Smooth muscle cell (in vitro differentiated cells): ENCODE results near the gene ITPRIPL1. TPM values are rescaled to one million over a fixed set of nuclear protein-coding genes. Genes with fewer than 3 reads are reported as not detected.

ENCODE experiments used
- DNase-seq: peaks from one replicate; lab custom pipeline; 2025; ENCODE audit not compliant: unreplicated experiment; lab: John Stamatoyannopoulos, UW
- H2AFZ ChIP-seq: fragments of 200-600 bp; sonication (generic); 2 replicates; pipeline ENCODE4 v1.6.0; 2016; ENCODE audit warnings: antibody characterized with exemption, low read depth, mild to moderate bottlenecking
- H3F3A ChIP-seq: fragments of 200-600 bp; sonication (generic); 2 replicates; pipeline ENCODE4 v1.6.0; 2017; ENCODE audit warnings: antibody characterized with exemption, low read depth
- H3K27ac ChIP-seq: fragments of 200-600 bp; sonication (generic); 2 replicates; pipeline ENCODE4 v1.5.1; 2016; ENCODE audit warnings: low read depth, mild to moderate bottlenecking
- H3K27me3 ChIP-seq: fragments of 200-600 bp; sonication (generic); 2 replicates; pipeline ENCODE4 v1.6.1; 2016; ENCODE audit warnings: low read depth, mild to moderate bottlenecking
- H3K36me3 ChIP-seq: fragments of 200-600 bp; sonication (generic); 2 replicates; pipeline ENCODE4 v1.5.1; 2016; ENCODE audit warnings: low read depth
- H3K4me1 ChIP-seq: fragments of 200-600 bp; sonication (generic); 2 replicates; pipeline ENCODE4 v1.5.1; 2016; ENCODE audit warnings: low read depth
- H3K4me2 ChIP-seq: fragments of 200-600 bp; sonication (generic); 2 replicates; pipeline ENCODE4 v1.6.0; 2016; ENCODE audit warnings: mild to moderate bottlenecking
- H3K4me3 ChIP-seq: fragments of 200-600 bp; sonication (generic); 2 replicates; pipeline ENCODE4 v1.5.1; 2016; ENCODE audit warnings: mild to moderate bottlenecking
- H3K79me2 ChIP-seq: fragments of 200-600 bp; sonication (generic); 2 replicates; pipeline ENCODE4 v1.6.0; 2016; ENCODE audit warnings: low read depth, mild to moderate bottlenecking
- H3K9ac ChIP-seq: fragments of 200-600 bp; sonication (generic); 2 replicates; pipeline ENCODE4 v1.6.0; 2016; ENCODE audit warnings: low read depth
- H3K9me3 ChIP-seq: fragments of 200-600 bp; sonication (generic); replicated peaks from 2 replicates; pipeline ENCODE4 v1.5.1; 2016; ENCODE audit warnings: low read depth
- H4K20me1 ChIP-seq: fragments of 200-600 bp; sonication (generic); 2 replicates; pipeline ENCODE4 v1.6.0; 2016; ENCODE audit warnings: low read depth
- CTCF ChIP-seq: fragments of 200-600 bp; sonication (generic); IDR thresholded peaks from 2 replicates; pipeline ENCODE4 v1.5.1; 2017; ENCODE audit warnings: borderline replicate concordance, mild to moderate bottlenecking, antibody characterized with exemption; ENCODE audit not compliant: insufficient read depth, poor library complexity, severe bottlenecking
- WGBS: methylation state at CpG from one replicate; pipeline ENCODE4 v1.1.7; 2016; ENCODE audit warnings: low lambda C conversion rate; 5-methylcytosine and 5-hydroxymethylcytosine counted together
- polyA plus RNA-seq: library from polyadenylated mRNA; unstranded; fragments of >200 nt; fragmentation: Nextera tagmentation; extraction: Ambion mirVana; gene quantifications from 2 replicates; pipeline ENCODE4 v1.2.1, GENCODE V29; 2016
- total RNA-seq: library from RNA; depleted of rRNA; stranded (reverse); fragments of >200 nt; gene quantifications from 2 replicates; pipeline ENCODE4 v1.2.3, GENCODE V29; 2014

The ITPRIPL1 gene
- total and polyA plus RNA-seq, 2 experiments from 2014 or later: 3.5 to 4.3 TPM

- Histone ChIP-seq H3F3A (no peaks in the 10 kb centered on the region), H3K9me3 (no peaks in the 10 kb centered on the region), H3K27me3 (no peaks in the 10 kb centered on the region), H3K9ac (no peak overlapping the region), H3K4me2 (no peak overlapping the region), H3K79me2 (no peaks in the 10 kb centered on the region), H3K4me3 (no peak overlapping the region), H4K20me1 (no peaks in the 10 kb centered on the region), H3K27ac (no peak overlapping the region), H3K4me1 (no peaks in the 10 kb centered on the region), H3K36me3 (no peaks in the 10 kb centered on the region), H2AFZ (no peak overlapping the region)
- TF ChIP-seq CTCF: no peak
- 100% methylated on average over 2 of the region's 2 CpGs for WGBS
- DNase-seq: no peak
These were observed 44.1 kb downstream of the ITPRIPL1 start for GRCh38 chr2:96369186-96369585.

GRCh38 chr2:96374211-96374951 is 49.3 kb downstream of the ITPRIPL1 start:
- Histone ChIP-seq H3K79me2 (no peaks in the 10 kb centered on the region), H3K4me3 (no peak overlapping the region), H3F3A (no peaks in the 10 kb centered on the region), H4K20me1 (no peaks in the 10 kb centered on the region), H3K4me2 (no peak overlapping the region), H3K9me3 (no peaks in the 10 kb centered on the region), H3K9ac (no peak overlapping the region), H2AFZ (no peak overlapping the region), H3K4me1 (no peaks in the 10 kb centered on the region), H3K27me3 (no peaks in the 10 kb centered on the region), H3K27ac (no peak overlapping the region), H3K36me3 (no peaks in the 10 kb centered on the region)
- no peak for DNase-seq
- 95% methylated on average over 2 of the region's 2 CpGs for WGBS
- no peak for TF ChIP-seq CTCF

Other genes starting within 250 kb of the ITPRIPL1 start
- gene ADRA2B, start 208.7 kb upstream of the ITPRIPL1 start, total RNA-seq: 0.04 and 1.2 TPM in 2 replicates
- gene ADRA2B, start 208.7 kb upstream of the ITPRIPL1 start, polyA plus RNA-seq: 0.06 TPM in 1 of 2 replicates, not detected in the other
- gene ASTL, start 186.8 kb upstream of the ITPRIPL1 start, total RNA-seq: 0.40 TPM in 1 of 2 replicates, not detected in the other
- 0.50 TPM in 1 of 2 replicates, not detected in the other for gene ASTL, start 186.8 kb upstream of the ITPRIPL1 start, polyA plus RNA-seq
- 48.7 and 55.3 TPM in 2 replicates for gene DUSP2, start 179.9 kb upstream of the ITPRIPL1 start, total RNA-seq
- gene DUSP2, start 179.9 kb upstream of the ITPRIPL1 start, polyA plus RNA-seq: 89.3 and 111 TPM in 2 replicates
- gene STARD7, start 116.5 kb upstream of the ITPRIPL1 start, total RNA-seq: 62.3 and 65.8 TPM in 2 replicates
- 51.0 and 64.4 TPM in 2 replicates for gene STARD7, start 116.5 kb upstream of the ITPRIPL1 start, polyA plus RNA-seq
- gene TMEM127, start 59.3 kb upstream of the ITPRIPL1 start, total RNA-seq: 18.7 and 21.9 TPM in 2 replicates
- gene TMEM127, start 59.3 kb upstream of the ITPRIPL1 start, polyA plus RNA-seq: 20.5 and 31.8 TPM in 2 replicates
- gene CIAO1, start 59.1 kb upstream of the ITPRIPL1 start, total RNA-seq: 48.6 and 59.8 TPM in 2 replicates
- gene CIAO1, start 59.1 kb upstream of the ITPRIPL1 start, polyA plus RNA-seq: 56.2 and 56.4 TPM in 2 replicates
- 49.1 and 49.5 TPM in 2 replicates for gene SNRNP200, start 19.8 kb upstream of the ITPRIPL1 start, total RNA-seq
- 54.1 and 57.6 TPM in 2 replicates for gene SNRNP200, start 19.8 kb upstream of the ITPRIPL1 start, polyA plus RNA-seq
- 4.5 and 6.2 TPM in 2 replicates for gene NCAPH, start 10.4 kb downstream of the ITPRIPL1 start, total RNA-seq
- gene NCAPH, start 10.4 kb downstream of the ITPRIPL1 start, polyA plus RNA-seq: 4.8 and 6.0 TPM in 2 replicates
- gene NEURL3, start 180.0 kb downstream of the ITPRIPL1 start, total RNA-seq: not detected in 2 replicates
- gene NEURL3, start 180.0 kb downstream of the ITPRIPL1 start, polyA plus RNA-seq: 0.21 TPM in 1 of 2 replicates, not detected in the other
- 11.0 and 12.1 TPM in 2 replicates for gene ARID5A, start 211.4 kb downstream of the ITPRIPL1 start, total RNA-seq
- gene ARID5A, start 211.4 kb downstream of the ITPRIPL1 start, polyA plus RNA-seq: 20.4 and 25.6 TPM in 2 replicates